GM12872 (cell line): ENCODE data around the gene KDM2B.

Experiments
- TF ChIP-seq, protein P1 (sequence below): IDR thresholded peaks from 3 replicates; pipeline ENCODE4 v1.5.1; 2011; ENCODE audit warnings: low read depth, mild to moderate bottlenecking, low read length, moderate library complexity; ENCODE audit not compliant: insufficient read depth

The KDM2B gene

DNA sequence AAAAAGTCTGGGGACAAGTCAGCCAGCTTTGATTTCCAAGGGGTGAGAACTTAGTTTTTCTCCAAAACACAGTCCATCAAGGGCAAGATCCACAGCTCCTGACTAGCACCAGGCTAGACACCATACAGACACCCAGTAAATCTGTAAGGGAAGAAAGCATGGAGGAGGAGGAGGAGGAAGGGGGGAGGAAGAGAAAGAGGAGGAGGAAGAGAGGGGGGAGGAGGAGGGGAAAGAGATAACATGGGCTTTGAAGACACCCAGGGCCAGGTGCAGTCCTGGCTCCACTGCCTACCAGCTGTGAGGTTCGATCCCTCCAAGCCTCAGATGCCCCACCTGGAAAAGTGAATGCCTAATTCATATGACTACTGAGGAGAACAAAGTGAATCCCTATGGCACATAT lies 18.3 kb downstream of the KDM2B start:
- TF ChIP-seq, protein P1, sequence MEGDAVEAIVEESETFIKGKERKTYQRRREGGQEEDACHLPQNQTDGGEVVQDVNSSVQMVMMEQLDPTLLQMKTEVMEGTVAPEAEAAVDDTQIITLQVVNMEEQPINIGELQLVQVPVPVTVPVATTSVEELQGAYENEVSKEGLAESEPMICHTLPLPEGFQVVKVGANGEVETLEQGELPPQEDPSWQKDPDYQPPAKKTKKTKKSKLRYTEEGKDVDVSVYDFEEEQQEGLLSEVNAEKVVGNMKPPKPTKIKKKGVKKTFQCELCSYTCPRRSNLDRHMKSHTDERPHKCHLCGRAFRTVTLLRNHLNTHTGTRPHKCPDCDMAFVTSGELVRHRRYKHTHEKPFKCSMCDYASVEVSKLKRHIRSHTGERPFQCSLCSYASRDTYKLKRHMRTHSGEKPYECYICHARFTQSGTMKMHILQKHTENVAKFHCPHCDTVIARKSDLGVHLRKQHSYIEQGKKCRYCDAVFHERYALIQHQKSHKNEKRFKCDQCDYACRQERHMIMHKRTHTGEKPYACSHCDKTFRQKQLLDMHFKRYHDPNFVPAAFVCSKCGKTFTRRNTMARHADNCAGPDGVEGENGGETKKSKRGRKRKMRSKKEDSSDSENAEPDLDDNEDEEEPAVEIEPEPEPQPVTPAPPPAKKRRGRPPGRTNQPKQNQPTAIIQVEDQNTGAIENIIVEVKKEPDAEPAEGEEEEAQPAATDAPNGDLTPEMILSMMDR: no peak

DNA sequence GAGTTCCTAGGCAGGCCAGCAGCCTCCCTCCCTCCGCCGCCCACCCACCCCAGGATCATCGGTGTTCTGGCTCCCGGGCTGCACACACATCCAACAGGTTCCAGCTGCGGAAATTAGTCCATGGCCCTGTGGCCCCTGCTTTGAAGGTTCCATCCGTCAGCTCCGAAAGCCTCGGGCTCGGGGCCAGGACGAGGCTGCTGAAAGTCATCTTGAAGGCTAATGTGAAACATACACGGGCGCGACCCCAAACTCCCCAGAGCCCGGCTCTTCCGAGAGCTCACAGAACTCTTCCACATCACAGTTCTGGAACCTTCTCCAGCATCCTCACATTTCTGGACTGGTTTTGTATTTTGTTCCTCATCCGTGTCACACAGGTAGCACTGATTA lies 19.8 kb downstream of the KDM2B start:
- TF ChIP-seq, protein P1: no peak

DNA sequence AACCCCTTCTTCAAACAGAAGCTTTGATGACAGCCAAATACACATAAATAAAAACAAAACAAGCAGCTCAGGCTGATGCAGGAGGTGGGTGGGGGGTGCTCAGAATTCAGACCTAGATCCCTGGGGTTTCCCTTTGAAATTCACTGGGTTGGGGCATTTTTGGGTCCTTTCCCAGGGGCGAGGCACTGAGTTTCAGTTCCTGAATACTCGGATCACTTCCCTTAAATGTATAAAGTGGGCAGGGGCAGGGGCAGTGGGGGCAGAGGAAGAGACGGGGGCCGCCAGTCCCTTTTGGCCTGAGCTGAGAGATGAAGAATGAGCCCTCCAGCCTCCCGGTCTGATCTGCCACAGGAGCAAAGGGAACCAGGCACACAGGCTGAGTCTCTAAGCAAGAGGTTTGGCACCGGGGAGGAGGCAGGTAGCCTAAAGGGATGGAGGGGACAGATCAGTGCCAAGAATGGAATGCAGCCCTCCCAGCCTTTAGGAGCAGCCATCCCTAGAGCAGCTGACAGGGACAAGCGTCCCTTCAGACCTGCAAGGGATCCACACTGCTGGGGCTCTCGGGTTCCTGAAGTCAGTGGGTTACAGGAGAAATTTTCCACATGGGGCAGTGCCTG lies 20.3 kb downstream of the KDM2B start:
- TF ChIP-seq, protein P1: no peak

DNA sequence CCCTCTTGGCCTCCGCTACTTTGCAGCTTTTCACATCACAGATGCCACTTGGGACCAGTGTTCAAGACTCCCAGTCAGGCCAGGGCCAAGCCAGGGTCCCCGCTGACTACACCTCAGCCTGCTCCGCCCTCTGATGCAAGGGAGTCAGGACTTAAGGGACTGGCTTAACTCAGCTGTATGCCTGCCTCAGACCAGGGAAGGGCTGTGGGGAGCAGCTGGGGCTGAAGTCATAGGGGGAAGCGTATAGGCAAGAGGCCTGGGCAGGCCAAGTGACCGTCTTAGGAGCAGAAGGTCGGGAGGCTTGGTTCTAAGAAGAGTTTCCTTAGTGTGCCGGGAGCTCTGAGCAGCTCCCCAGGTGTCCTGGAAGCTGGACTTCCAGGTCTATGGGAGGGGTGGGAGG lies 21.9 kb downstream of the KDM2B start:
- TF ChIP-seq, protein P1: no peak

DNA sequence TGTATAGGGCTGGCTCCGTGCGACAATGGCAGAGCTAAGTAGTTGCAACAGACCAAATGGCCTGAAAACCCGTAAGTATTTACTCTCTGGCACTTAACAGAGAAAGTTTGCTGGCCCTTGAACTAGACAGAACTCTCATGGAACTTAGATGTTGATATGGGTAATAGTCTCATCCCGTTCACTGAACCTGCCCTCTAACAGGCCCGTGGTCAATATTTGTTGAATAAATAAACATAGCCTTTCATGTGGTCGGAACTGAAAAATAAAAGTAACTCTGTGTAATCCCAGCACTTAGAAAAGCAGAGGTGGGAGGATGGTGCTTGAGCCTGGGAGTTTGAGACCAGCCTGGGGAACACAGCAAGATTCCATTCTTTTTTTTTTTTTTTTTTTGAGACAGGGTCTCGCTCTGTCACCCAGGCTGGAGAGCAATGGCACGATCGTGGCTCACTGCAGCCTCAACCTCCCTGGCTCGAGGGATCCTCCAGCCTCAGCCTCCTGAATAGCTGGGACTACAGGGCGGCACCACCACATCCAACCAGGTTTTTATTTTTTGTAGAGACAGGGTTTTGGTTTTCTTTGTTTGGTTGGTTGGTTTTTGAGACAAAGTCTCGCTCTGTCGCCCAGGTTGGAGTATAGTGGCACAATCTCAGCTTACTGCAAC lies 29.7 kb downstream of the KDM2B start:
- TF ChIP-seq, protein P1: no peak

DNA sequence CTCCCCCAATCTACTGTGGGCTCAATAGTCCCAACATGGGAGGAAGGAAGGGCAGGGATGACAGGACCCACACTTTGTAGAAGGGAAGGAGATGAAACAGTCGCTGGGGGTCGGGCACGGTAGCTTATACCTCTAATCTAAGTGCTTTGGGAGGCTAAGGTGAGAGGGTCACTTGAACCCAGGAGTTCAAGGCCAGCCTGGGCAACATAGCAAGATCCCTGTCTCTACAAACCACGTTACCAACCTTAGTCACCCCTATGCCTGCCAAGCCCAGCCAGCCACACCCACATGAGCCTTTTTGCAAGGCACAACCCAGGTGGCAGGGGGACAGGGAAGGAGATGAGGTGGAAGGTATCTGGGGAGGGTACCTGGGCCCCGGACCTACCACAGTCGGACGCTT lies 31.7 kb downstream of the KDM2B start:
- TF ChIP-seq, protein P1: no peak

DNA sequence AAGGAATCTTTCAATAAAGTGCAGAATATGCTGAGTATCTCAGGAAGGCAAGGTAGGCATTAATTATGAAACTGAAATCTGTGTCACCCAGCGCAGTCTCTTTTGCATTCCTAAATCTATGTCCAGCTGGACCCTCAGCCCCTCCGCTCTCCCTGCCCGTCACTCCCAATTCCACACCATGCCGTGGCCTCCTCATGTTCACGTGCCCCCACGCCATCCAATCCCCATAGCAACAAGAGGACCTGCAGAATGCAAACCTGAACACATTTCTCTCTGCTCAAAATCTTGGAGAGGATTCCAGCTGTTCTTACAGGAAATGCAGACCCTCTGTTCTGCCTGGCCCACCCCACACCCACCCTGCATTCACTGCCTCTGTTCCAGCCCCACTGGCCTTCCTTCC lies 35.3 kb downstream of the KDM2B start:
- TF ChIP-seq, protein P1: no peak

DNA sequence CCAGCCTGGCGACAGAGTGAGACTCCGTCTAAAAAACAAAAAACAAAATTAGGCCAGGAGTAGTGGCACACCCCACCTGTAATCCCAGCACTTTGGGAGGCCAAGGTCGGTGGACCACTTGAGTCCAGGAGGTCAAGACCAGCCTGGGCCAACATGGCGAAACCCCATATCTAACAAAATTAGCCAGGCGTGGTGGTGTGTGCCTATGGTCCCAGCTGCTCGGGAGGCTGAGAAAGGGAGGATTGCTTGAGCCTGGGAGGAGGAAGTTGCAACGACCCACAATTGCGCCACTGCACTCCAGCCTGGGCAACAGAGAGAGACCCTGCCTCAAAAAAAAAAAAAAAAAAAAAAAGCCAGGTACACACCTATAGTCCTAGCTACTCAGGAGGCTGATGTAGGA lies 37.0 kb downstream of the KDM2B start:
- TF ChIP-seq, protein P1: no peak
